ENCODE results near the gene FLNC.

DNA sequence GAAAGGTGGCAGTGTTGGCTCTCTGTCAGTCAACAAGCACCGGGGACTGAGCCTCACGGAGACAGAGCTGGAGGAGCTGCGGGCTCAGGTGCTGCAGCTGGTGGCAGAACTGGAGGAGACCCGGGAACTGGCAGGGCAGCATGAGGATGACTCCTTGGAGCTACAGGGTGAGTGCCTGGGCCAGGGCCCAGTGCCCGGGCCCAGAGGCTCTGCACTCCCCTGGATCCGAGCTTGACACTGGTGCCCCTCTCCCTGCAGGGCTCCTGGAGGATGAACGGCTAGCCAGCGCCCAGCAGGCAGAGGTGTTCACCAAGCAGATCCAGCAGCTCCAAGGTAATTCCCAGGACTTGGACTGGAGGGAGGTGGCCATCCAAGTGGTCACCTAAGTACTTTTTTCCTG, 35.8 kb upstream of the FLNC start:
- no peak for TF ChIP-seq TAF1 (IDR thresholded peaks at IDR 0.05; ENCODE audit: borderline replicate concordance, low read depth, low read length)
- TF ChIP-seq POLR2AphosphoS5 (IDR thresholded peaks at IDR 0.05; ENCODE audit: low read depth, low read length) = no peak
